Liver (tissue), 9 donors: ENCODE results near the gene TP73. TPM values are rescaled to one million over a fixed set of nuclear protein-coding genes. Genes with fewer than 3 reads are reported as not detected.

ENCODE experiments used
- DNase-seq: peaks from one replicate; pipeline ENCODE4 v3.0.0-alpha.2; 2017; ENCODE audit warnings: low spot score
- H3K27ac ChIP-seq, 2 donors: one replicate each; pipeline ENCODE4 v1.7.0; 2013; ENCODE audit warnings: inconsistent platforms in 2 of 2, low read length in 2 of 2, control low read depth in 1 of 2, low read depth in 1 of 2, mild to moderate bottlenecking in 1 of 2
- H3K27me3 ChIP-seq, 4 donors: one replicate each; pipeline versions ENCODE4 v1.6.1 to v1.7.0; 2013; ENCODE audit warnings: low read length in 3 of 4, inconsistent platforms in 1 of 4, mild to moderate bottlenecking in 1 of 4, moderate library complexity in 1 of 4; ENCODE audit not compliant: control insufficient read depth in 4 of 4, insufficient read depth in 4 of 4
- H3K36me3 ChIP-seq, 4 donors: one replicate each; pipeline versions ENCODE4 v1.6.1 to v1.7.0; 2013; ENCODE audit warnings: low read length in 3 of 4, mild to moderate bottlenecking in 3 of 4, low read depth in 1 of 4, moderate library complexity in 1 of 4; ENCODE audit not compliant: control insufficient read depth in 4 of 4, insufficient read depth in 3 of 4
- H3K4me1 ChIP-seq, 4 donors: one replicate each; pipeline versions ENCODE4 v1.6.1 to v1.7.0; 2013; ENCODE audit warnings: low read length in 3 of 4, mild to moderate bottlenecking in 3 of 4, moderate library complexity in 1 of 4; ENCODE audit not compliant: control insufficient read depth in 4 of 4, insufficient read depth in 4 of 4
- H3K4me3 ChIP-seq, 3 donors: one replicate each; pipeline versions ENCODE4 v1.6.1 to v1.7.0; 2013; ENCODE audit warnings: low read length in 3 of 3, control low read depth in 1 of 3, low read depth in 1 of 3, mild to moderate bottlenecking in 1 of 3
- H3K9ac ChIP-seq, 2 donors: one replicate each; pipeline ENCODE4 v1.7.0; 2013; ENCODE audit warnings: low read length in 2 of 2, mild to moderate bottlenecking in 2 of 2, moderate library complexity in 2 of 2, control low read depth in 1 of 2, low read depth in 1 of 2
- H3K9me3 ChIP-seq, 4 donors: one replicate each; pipeline versions ENCODE4 v1.6.1 to v1.7.0; 2013; ENCODE audit warnings: low read length in 3 of 4; ENCODE audit not compliant: control insufficient read depth in 4 of 4
- EGR1 ChIP-seq, 2 donors: IDR thresholded peaks; 2 replicates each; pipeline ENCODE4 v1.6.1; 2016 to 2018; ENCODE audit warnings: antibody characterized with exemption in 2 of 2, low read depth in 2 of 2
- FOXA1 ChIP-seq: IDR thresholded peaks from 2 replicates; pipeline ENCODE4 v1.6.1; 2016; ENCODE audit warnings: antibody characterized with exemption
- GABPA ChIP-seq, 2 donors: IDR thresholded peaks in 1 of 2; conservative IDR thresholded peaks in 1 of 2; 2 replicates each; pipeline ENCODE4 v1.6.1; 2016; ENCODE audit warnings: antibody characterized with exemption in 2 of 2, mild to moderate bottlenecking in 1 of 2, moderate library complexity in 1 of 2
- HNF4G ChIP-seq: IDR thresholded peaks from 2 replicates; pipeline ENCODE4 v1.6.1; 2016; ENCODE audit warnings: antibody characterized with exemption
- JUND ChIP-seq, 2 donors: IDR thresholded peaks; 2 replicates each; pipeline ENCODE4 v1.6.1; 2016; ENCODE audit warnings: antibody characterized with exemption in 2 of 2
- NR2F2 ChIP-seq: IDR thresholded peaks from 2 replicates; pipeline ENCODE4 v1.6.1; 2016; ENCODE audit warnings: antibody characterized with exemption
- RAD21 ChIP-seq, 2 donors: IDR thresholded peaks; 2 replicates each; pipeline ENCODE4 v1.6.1; 2016; ENCODE audit warnings: antibody characterized with exemption in 2 of 2, mild to moderate bottlenecking in 2 of 2
- TAF1 ChIP-seq: conservative IDR thresholded peaks from 2 replicates; pipeline ENCODE4 v1.6.1; 2016; ENCODE audit warnings: antibody characterized with exemption, mild to moderate bottlenecking
- YY1 ChIP-seq: IDR thresholded peaks from 2 replicates; pipeline ENCODE4 v1.6.1; 2016; ENCODE audit warnings: antibody characterized with exemption, mild to moderate bottlenecking
- WGBS: extraction: QIAGEN DNeasy Blood & Tissue Kit; methylation state at CpG from one replicate; pipeline ENCODE4 v1.1.7; 2013; 5-methylcytosine and 5-hydroxymethylcytosine counted together
- polyA plus RNA-seq, 2 donors: library from polyadenylated mRNA; stranded (reverse) in 1 of 2; unstranded in 1 of 2; fragments of 200-250 nt in 1 of 2; fragments of >200 nt in 1 of 2; fragmentation: Nextera tagmentation in 1 of 2; extraction: Ambion mirVana in 1 of 2; gene quantifications; one replicate each; pipeline versions ENCODE4 v1.2.1 to v1.2.3, GENCODE V29; 2013 to 2015
- total RNA-seq, 2 donors: library from RNA; depleted of rRNA; stranded (reverse); fragments of >200 nt; gene quantifications; one replicate each; pipeline ENCODE4 v1.2.3, GENCODE V29; 2014
- TF ChIP-seq, protein P1 (sequence below): fragments of 150-350 bp; IDR thresholded peaks from 2 replicates; pipeline ENCODE4 v1.5.1; 2017; ENCODE audit warnings: improper control_type of control experiment, low read depth, low read length; ENCODE audit not compliant: missing input control
- TF ChIP-seq, protein P2 (sequence below): IDR thresholded peaks from 2 replicates; pipeline ENCODE4 v1.6.1; 2016; ENCODE audit warnings: antibody characterized with exemption
- TF ChIP-seq, protein P3 (sequence below): IDR thresholded peaks from 2 replicates; pipeline ENCODE4 v1.6.1; 2016; ENCODE audit warnings: antibody characterized with exemption
- TF ChIP-seq, protein P4 (sequence below): IDR thresholded peaks from 2 replicates; pipeline ENCODE4 v1.6.1; 2016; ENCODE audit warnings: antibody characterized with exemption
- TF ChIP-seq, protein P5 (sequence below): IDR thresholded peaks from 2 replicates; pipeline ENCODE4 v1.6.1; 2016; ENCODE audit warnings: antibody characterized with exemption, mild to moderate bottlenecking
- donor health status: healthy.
- donor health status: healthy.
- donor health status: healthy.
- donor health status: healthy.
- donor health status: healthy.

TP73 gene
- total and polyA plus RNA-seq, 4 donors = 0.08 to 0.29 (median 0.18) TPM

DNA sequence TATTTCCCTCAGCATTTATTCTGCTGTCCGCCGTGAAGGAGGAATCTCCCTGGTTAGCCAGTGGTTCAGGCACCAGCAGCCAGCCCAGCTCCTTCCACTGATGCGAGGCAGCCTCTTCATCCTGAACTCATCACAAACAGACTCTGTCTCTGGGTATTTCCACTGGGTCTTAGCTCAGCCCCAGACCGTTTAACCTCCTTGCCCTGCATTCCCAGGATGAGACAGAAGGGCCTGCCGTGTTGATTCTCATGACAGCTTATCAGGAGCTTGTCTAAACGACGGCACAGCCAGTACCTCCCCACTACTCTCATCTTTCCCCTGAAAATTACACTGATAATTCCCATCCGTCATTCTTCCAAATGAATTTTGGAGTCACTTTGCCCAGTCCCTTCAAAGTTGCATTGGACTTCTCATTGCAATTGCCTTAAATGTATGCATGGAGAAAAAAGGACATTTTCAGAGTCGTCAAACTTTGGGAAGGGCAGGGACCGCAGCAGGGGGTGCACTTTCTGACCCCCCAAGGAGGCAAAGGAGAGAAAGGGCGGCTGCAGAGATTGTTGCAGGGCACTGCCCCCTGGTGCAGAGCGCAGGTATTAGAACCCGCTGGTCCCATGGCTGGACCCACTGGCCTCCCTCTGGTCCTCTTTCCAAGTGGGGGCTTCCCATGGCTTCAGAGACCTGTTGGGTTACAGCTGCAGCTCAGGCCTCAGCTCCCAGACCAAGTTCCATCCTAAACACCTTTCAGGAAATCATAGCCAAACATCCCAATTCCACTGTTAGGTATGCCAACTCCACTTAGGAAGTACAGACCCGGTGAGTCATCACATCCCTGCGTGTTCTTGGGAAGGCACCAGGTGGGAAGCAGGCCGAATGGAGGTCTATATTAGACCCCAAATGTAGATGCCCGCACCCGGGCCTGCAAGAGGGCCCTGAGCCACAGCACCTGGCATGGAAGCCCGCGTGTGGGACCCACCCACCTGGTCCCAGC is 37.3 kb upstream of the TP73 start:
- H3K4me3 ChIP-seq = no peak overlapping the region
- no peaks in the 10 kb centered on the region for H3K9me3 ChIP-seq
- no peak for DNase-seq
- H3K4me1 ChIP-seq = peaks cover 7 to 13% (median 8%) of the 10 kb centered on the region in 4 donors
- H3K36me3 ChIP-seq = no peaks in the 10 kb centered on the region
- WGBS = 58% methylated on average over 20 of the region's 20 CpGs
- TF ChIP-seq, protein P1, sequence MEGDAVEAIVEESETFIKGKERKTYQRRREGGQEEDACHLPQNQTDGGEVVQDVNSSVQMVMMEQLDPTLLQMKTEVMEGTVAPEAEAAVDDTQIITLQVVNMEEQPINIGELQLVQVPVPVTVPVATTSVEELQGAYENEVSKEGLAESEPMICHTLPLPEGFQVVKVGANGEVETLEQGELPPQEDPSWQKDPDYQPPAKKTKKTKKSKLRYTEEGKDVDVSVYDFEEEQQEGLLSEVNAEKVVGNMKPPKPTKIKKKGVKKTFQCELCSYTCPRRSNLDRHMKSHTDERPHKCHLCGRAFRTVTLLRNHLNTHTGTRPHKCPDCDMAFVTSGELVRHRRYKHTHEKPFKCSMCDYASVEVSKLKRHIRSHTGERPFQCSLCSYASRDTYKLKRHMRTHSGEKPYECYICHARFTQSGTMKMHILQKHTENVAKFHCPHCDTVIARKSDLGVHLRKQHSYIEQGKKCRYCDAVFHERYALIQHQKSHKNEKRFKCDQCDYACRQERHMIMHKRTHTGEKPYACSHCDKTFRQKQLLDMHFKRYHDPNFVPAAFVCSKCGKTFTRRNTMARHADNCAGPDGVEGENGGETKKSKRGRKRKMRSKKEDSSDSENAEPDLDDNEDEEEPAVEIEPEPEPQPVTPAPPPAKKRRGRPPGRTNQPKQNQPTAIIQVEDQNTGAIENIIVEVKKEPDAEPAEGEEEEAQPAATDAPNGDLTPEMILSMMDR = peak; percentile 41
- TF ChIP-seq HNF4G (no peak), RAD21 (IDR thresholded peaks at IDR 0.05) (peak in 1 of 2 donors; percentile 66)
- H3K27me3 ChIP-seq = no peaks in the 10 kb centered on the region
- no peak overlapping the region for H3K27ac ChIP-seq
- no peak overlapping the region for H3K9ac ChIP-seq

DNA sequence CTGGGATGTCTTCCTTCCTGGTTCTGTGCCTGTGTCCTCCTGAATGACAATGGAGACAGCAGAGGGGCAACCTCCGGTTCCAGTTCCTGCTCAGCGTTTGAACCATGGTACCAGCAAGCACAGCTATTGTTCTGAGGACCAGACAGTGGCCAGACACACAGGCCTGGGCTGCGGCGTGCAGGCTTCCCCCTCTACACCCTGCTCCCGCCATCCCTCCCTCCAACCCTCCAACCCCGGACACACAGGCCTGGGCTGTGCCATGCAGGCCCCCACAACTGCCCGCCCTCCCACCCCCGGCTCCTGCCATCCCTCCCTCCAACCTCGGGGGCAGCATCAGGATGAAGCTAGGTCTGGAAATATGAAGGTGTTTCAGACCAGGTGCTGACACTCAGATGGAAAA is 35.5 kb upstream of the TP73 start:
- Histone ChIP-seq H3K4me1 (peaks cover 2 to 10% (median 7%) of the 10 kb centered on the region in 4 donors), H3K9ac (no peak overlapping the region), H3K27me3 (no peaks in the 10 kb centered on the region), H3K4me3 (no peak overlapping the region), H3K27ac (no peak overlapping the region), H3K36me3 (no peaks in the 10 kb centered on the region), H3K9me3 (no peaks in the 10 kb centered on the region)
- TF ChIP-seq, protein P2, sequence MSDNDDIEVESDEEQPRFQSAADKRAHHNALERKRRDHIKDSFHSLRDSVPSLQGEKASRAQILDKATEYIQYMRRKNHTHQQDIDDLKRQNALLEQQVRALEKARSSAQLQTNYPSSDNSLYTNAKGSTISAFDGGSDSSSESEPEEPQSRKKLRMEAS = no peak
- TF ChIP-seq, protein P3, sequence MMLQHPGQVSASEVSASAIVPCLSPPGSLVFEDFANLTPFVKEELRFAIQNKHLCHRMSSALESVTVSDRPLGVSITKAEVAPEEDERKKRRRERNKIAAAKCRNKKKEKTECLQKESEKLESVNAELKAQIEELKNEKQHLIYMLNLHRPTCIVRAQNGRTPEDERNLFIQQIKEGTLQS = no peak
- TF ChIP-seq HNF4G = no peak
- TF ChIP-seq, protein P1 = no peak
- DNase-seq = no peak
- WGBS = 77% methylated on average over 9 of the region's 9 CpGs

DNA sequence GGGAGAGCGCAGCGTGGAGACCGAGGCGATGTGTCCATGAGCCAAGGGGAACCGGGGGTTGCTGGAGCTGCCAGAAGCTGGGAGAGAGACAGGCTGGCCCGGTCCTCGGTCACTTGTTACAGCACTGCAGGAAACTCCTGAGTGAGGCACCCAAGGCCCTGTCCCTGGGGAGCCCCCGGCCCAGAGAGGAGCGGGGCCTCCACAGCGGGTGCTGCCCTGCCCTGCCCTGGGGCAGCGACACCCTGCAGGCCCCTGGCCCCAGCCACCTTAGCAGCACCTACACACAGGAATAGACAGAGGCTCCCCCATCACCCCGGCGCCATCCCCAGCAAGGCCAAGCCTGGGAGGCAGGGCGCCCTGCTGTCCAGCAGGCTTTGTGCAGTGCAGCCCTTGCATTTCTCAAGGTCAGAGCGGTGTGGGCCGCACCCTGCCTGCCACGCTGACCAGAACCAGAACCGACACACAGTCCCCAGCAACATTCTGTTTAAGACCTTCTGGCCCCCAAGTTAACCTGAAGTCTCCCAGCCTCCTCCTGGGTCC is 34.4 kb upstream of the TP73 start:
- Histone ChIP-seq H3K36me3 (no peaks in the 10 kb centered on the region), H3K4me3 (no peak overlapping the region), H3K27me3 (no peaks in the 10 kb centered on the region), H3K27ac (no peak overlapping the region), H3K9me3 (no peaks in the 10 kb centered on the region), H3K9ac (no peak overlapping the region), H3K4me1 (peaks cover 2 to 19% (median 11%) of the 10 kb centered on the region in 4 donors)
- DNase-seq = no peak
- 83% methylated on average over 18 of the region's 18 CpGs for WGBS
- TF ChIP-seq TAF1 (no peak), HNF4G (no peak), EGR1 (IDR thresholded peaks at IDR 0.05; ENCODE audit: low read depth in 2 of 2) (no peak), FOXA1 (no peak), NR2F2 (no peak), YY1 (no peak), RAD21 (IDR thresholded peaks at IDR 0.05) (no peak), JUND (IDR thresholded peaks at IDR 0.05) (no peak), GABPA (IDR thresholded peaks at IDR 0.05 in 1 of 2, conservative IDR thresholded peaks at IDR 0.05 in 1 of 2) (no peak)
- TF ChIP-seq, protein P4, sequence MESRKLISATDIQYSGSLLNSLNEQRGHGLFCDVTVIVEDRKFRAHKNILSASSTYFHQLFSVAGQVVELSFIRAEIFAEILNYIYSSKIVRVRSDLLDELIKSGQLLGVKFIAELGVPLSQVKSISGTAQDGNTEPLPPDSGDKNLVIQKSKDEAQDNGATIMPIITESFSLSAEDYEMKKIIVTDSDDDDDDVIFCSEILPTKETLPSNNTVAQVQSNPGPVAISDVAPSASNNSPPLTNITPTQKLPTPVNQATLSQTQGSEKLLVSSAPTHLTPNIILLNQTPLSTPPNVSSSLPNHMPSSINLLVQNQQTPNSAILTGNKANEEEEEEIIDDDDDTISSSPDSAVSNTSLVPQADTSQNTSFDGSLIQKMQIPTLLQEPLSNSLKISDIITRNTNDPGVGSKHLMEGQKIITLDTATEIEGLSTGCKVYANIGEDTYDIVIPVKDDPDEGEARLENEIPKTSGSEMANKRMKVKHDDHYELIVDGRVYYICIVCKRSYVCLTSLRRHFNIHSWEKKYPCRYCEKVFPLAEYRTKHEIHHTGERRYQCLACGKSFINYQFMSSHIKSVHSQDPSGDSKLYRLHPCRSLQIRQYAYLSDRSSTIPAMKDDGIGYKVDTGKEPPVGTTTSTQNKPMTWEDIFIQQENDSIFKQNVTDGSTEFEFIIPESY = no peak
- TF ChIP-seq, protein P5, sequence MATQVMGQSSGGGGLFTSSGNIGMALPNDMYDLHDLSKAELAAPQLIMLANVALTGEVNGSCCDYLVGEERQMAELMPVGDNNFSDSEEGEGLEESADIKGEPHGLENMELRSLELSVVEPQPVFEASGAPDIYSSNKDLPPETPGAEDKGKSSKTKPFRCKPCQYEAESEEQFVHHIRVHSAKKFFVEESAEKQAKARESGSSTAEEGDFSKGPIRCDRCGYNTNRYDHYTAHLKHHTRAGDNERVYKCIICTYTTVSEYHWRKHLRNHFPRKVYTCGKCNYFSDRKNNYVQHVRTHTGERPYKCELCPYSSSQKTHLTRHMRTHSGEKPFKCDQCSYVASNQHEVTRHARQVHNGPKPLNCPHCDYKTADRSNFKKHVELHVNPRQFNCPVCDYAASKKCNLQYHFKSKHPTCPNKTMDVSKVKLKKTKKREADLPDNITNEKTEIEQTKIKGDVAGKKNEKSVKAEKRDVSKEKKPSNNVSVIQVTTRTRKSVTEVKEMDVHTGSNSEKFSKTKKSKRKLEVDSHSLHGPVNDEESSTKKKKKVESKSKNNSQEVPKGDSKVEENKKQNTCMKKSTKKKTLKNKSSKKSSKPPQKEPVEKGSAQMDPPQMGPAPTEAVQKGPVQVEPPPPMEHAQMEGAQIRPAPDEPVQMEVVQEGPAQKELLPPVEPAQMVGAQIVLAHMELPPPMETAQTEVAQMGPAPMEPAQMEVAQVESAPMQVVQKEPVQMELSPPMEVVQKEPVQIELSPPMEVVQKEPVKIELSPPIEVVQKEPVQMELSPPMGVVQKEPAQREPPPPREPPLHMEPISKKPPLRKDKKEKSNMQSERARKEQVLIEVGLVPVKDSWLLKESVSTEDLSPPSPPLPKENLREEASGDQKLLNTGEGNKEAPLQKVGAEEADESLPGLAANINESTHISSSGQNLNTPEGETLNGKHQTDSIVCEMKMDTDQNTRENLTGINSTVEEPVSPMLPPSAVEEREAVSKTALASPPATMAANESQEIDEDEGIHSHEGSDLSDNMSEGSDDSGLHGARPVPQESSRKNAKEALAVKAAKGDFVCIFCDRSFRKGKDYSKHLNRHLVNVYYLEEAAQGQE = no peak
- TF ChIP-seq, protein P3 = no peak
